DND-41 (cell line): ENCODE data around the gene HLA-DRA.

ENCODE experiments used
- ATAC-seq: fragments of 200-7000 bp; cut with Tn5 transposase; 3 replicates; pipeline ENCODE4 v1.9.1; 2021; ENCODE audit warnings: low read depth; ENCODE audit not compliant: insufficient read depth
- DNase-seq: peaks from one replicate; pipeline ENCODE4 v3.0.0-alpha.2; 2020
- H2AFZ ChIP-seq: 2 replicates; pipeline ENCODE4 v1.6.0; 2012; ENCODE audit warnings: low read depth, low read length
- H3K27ac ChIP-seq: 2 replicates; pipeline ENCODE4 v1.5.1; 2012; ENCODE audit warnings: low read length, inconsistent platforms
- H3K27me3 ChIP-seq: fragments of 200-600 bp; sonication (generic); 2 replicates; pipeline ENCODE4 v1.6.0; 2012; ENCODE audit warnings: low read length, mild to moderate bottlenecking, inconsistent platforms; ENCODE audit not compliant: insufficient read depth, poor library complexity
- H3K36me3 ChIP-seq: 2 replicates; pipeline ENCODE4 v1.5.1; 2012; ENCODE audit warnings: low read length, inconsistent platforms; ENCODE audit not compliant: insufficient read depth
- H3K4me1 ChIP-seq: 2 replicates; pipeline ENCODE4 v1.5.1; 2012; ENCODE audit warnings: mild to moderate bottlenecking, low read length; ENCODE audit not compliant: insufficient read depth
- H3K4me2 ChIP-seq: 2 replicates; pipeline ENCODE4 v1.6.0; 2012; ENCODE audit warnings: mild to moderate bottlenecking, moderate library complexity, low read length, inconsistent platforms; ENCODE audit not compliant: insufficient read depth
- H3K4me3 ChIP-seq, 2 experiments: fragments of 200-600 bp in 1 of 2; shearing (Covaris generic) in 1 of 2; 2 replicates each; pipeline ENCODE4 v1.5.1; 2012 to 2016; ENCODE audit warnings: inconsistent platforms in 2 of 2, low read length in 2 of 2, mild to moderate bottlenecking in 2 of 2, low read depth in 1 of 2, moderate library complexity in 1 of 2
- H3K79me2 ChIP-seq: 2 replicates; pipeline ENCODE4 v1.6.0; 2012; ENCODE audit warnings: low read length, inconsistent platforms; ENCODE audit not compliant: insufficient read depth
- H3K9ac ChIP-seq: 2 replicates; pipeline ENCODE4 v1.6.0; 2012; ENCODE audit warnings: low read depth, mild to moderate bottlenecking, inconsistent platforms, low read length, moderate library complexity
- H3K9me3 ChIP-seq: 2 replicates; pipeline ENCODE4 v1.5.1; 2012; ENCODE audit warnings: low read length, moderate library complexity, mild to moderate bottlenecking, inconsistent platforms; ENCODE audit not compliant: insufficient read depth, severe bottlenecking
- H4K20me1 ChIP-seq: 2 replicates; pipeline ENCODE4 v1.6.0; 2012; ENCODE audit warnings: low read length; ENCODE audit not compliant: insufficient read depth
- EZH2 ChIP-seq: IDR thresholded peaks from 3 replicates; pipeline ENCODE4 v1.6.1; 2012; ENCODE audit warnings: borderline replicate concordance, low read depth, mild to moderate bottlenecking, moderate library complexity, low read length, inconsistent platforms; ENCODE audit not compliant: severe bottlenecking
- TF ChIP-seq, protein P1 (sequence below): IDR thresholded peaks from 2 replicates; pipeline ENCODE4 v1.5.1; 2012; ENCODE audit warnings: borderline replicate concordance, low read length, moderate library complexity, mild to moderate bottlenecking; ENCODE audit not compliant: poor library complexity, severe bottlenecking; ENCODE audit errors: extremely low read depth

HLA-DRA gene

DNA sequence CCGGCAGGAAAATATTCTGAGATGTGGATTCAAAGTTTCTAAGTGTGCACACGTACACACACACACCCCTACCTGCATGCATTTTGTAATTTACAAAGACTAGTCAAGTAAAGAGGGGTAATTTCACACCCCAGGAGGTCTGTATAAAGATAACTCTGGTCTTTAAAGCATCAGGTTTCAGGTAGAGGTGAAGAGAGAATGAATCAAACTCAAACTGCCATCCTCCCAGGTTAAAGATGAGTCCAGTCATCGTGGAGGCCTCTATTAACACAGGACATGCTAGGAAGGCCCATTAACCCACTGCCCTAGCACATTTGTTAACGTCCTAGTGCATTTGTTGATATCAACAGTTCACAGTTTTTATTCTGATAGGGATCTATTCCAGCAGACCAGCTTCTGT, 3.5 kb upstream of the HLA-DRA start:
- no peak overlapping the region for H3K27ac ChIP-seq
- no peak for DNase-seq
- ATAC-seq = no peak
- no peaks in the 10 kb centered on the region for H3K79me2 ChIP-seq
- no peaks in the 10 kb centered on the region for H4K20me1 ChIP-seq
- no peaks in the 10 kb centered on the region for H3K4me1 ChIP-seq
- peaks cover 24% of the 10 kb centered on the region for H3K27me3 ChIP-seq
- no peak overlapping the region for H3K4me2 ChIP-seq
- H3K9me3 ChIP-seq = no peaks in the 10 kb centered on the region
- H3K9ac ChIP-seq = no peak overlapping the region
- H2AFZ ChIP-seq = no peak overlapping the region
- no peaks in the 10 kb centered on the region for H3K36me3 ChIP-seq
- TF ChIP-seq EZH2 = no peak
- TF ChIP-seq, protein P1, sequence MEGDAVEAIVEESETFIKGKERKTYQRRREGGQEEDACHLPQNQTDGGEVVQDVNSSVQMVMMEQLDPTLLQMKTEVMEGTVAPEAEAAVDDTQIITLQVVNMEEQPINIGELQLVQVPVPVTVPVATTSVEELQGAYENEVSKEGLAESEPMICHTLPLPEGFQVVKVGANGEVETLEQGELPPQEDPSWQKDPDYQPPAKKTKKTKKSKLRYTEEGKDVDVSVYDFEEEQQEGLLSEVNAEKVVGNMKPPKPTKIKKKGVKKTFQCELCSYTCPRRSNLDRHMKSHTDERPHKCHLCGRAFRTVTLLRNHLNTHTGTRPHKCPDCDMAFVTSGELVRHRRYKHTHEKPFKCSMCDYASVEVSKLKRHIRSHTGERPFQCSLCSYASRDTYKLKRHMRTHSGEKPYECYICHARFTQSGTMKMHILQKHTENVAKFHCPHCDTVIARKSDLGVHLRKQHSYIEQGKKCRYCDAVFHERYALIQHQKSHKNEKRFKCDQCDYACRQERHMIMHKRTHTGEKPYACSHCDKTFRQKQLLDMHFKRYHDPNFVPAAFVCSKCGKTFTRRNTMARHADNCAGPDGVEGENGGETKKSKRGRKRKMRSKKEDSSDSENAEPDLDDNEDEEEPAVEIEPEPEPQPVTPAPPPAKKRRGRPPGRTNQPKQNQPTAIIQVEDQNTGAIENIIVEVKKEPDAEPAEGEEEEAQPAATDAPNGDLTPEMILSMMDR = no peak
- H3K4me3 ChIP-seq = no peak overlapping the region

DNA sequence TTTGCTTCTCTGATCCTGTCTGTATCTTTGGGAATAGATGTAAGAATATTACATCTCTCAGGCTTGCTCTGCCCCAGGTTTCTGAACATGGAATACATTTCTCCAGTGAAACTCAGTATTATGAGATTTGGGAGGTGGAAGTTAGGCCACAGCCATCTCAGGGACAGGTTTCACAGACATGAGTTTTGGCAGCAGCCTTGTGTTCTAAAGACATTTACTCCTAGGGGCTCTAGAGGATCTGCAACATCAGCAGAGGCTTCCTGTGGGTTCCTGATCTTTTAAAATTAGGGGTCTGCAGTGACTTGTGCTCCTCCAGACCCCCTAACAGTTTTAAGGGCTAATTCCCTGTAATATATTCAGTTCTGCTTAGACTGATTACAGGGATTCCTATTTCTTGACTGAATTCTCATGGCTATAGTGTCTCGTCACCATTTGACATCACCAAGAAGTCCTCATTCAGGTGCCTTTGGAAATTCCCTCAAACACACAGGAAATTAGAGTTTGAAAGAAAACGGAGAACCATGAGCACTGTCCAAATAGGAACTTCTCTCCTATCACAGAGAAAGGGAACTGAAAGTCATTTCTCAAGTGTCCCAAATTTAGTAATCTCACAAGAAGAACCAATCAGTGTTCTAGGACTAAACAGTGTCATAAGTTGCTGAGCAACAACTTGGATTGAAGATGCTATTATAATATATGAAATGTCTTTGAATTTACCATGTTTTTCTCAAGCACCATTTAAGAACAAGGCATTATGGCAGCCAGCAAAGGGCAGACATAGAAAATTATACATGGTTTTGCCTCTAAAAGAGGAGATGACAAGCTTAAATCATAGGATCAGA, 2.5 kb upstream of the HLA-DRA start:
- H3K9ac ChIP-seq = no peak overlapping the region

DNA sequence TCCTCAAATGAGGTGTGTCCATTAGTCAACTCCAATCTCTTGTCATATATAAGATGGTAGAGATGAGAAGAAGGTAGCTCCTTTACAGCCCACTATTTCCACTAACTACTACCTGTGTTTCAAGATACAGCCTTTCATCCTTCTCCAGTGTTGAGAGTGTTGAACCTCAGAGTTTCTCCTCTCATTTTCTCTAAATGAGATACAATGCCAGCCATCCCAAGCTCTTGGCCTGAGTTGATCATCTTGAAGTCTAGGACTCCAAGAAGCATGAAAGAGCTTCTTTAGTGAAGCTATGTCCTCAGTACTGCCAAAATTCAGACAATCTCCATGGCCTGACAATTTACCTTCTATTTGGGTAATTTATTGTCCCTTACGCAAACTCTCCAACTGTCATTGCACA, 548 bp upstream of the HLA-DRA start:
- Histone ChIP-seq H2AFZ (no peak overlapping the region), H3K4me1 (no peaks in the 10 kb centered on the region), H3K4me3 (no peak overlapping the region), H3K27ac (no peak overlapping the region), H3K9me3 (no peaks in the 10 kb centered on the region), H4K20me1 (no peaks in the 10 kb centered on the region), H3K9ac (no peak overlapping the region), H3K79me2 (no peaks in the 10 kb centered on the region), H3K36me3 (no peaks in the 10 kb centered on the region), H3K4me2 (no peak overlapping the region), H3K27me3 (peaks cover 20% of the 10 kb centered on the region)
- ATAC-seq (no peak), DNase-seq (no peak)
- TF ChIP-seq, protein P1 = no peak
- TF ChIP-seq EZH2 = no peak

More for the DNA sequence above, 2.5 kb upstream of the HLA-DRA start:
- no peak overlapping the region for H3K4me2 ChIP-seq
- no peak overlapping the region for H2AFZ ChIP-seq
- ATAC-seq (no peak), DNase-seq (no peak)
- TF ChIP-seq, protein P1 = no peak
- TF ChIP-seq EZH2 = no peak
- no peaks in the 10 kb centered on the region for H3K9me3 ChIP-seq
- no peak overlapping the region for H3K27ac ChIP-seq
- no peaks in the 10 kb centered on the region for H3K4me1 ChIP-seq
- peaks cover 19% of the 10 kb centered on the region for H3K27me3 ChIP-seq
- H4K20me1 ChIP-seq = no peaks in the 10 kb centered on the region
- H3K79me2 ChIP-seq = no peaks in the 10 kb centered on the region
- H3K4me3 ChIP-seq = no peak overlapping the region
- H3K36me3 ChIP-seq = no peaks in the 10 kb centered on the region
